Stimulated activated CD4-positive, alpha-beta T cell treated with anti-CD3 and anti-CD28 coated beads, TNF-alpha, amount 100 ng/mL, for 24 hours (primary cell): ENCODE results near the gene SELENOM.
"Not testable (repeated sequence)": the region's sequence is repeated elsewhere in the genome, so short reads cannot be mapped to it uniquely, and the experiment has no call there.

Experiments
- DNase-seq, 3 experiments: peaks; one replicate each; pipeline ENCODE4 v3.0.0-alpha.2; 2020; ENCODE audit warnings: low read depth in 3 of 3

SELENOM gene

DNA sequence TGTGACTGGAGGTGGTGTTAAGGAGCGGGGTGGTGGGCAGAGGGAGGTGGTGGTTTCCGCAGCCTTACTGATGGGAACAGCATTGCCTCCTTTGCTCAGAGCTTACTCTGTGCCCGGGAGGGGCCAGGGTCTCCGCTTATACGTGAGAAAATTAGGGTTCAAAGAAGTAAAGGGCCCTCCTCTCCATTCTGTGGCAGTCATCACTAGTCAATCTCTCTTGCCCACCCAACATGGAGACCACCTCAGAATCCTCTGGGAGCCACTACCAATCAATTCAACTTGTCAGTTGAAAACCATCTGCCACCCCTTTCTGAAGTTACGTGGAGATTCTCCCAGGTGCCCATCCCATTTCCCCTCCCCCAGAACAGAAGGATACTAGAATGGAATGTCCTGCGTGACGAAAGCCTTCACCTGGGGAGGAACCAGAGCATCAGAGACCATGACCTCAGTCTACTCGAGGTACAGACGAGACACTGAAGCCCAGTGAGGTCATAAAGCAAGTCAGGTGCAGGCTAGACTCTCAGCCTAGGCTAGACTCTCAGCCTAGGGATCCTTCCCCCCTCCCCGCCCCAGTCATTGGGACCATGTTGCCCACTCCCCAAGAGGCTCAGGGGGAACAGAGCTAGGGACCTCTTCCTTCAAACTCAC is 2.0 kb downstream of the SELENOM start:
- DNase-seq = no peak

GRCh38 chr22:31104869-31105268 is 2.5 kb downstream of the SELENOM start:
- DNase-seq = no peak

DNA sequence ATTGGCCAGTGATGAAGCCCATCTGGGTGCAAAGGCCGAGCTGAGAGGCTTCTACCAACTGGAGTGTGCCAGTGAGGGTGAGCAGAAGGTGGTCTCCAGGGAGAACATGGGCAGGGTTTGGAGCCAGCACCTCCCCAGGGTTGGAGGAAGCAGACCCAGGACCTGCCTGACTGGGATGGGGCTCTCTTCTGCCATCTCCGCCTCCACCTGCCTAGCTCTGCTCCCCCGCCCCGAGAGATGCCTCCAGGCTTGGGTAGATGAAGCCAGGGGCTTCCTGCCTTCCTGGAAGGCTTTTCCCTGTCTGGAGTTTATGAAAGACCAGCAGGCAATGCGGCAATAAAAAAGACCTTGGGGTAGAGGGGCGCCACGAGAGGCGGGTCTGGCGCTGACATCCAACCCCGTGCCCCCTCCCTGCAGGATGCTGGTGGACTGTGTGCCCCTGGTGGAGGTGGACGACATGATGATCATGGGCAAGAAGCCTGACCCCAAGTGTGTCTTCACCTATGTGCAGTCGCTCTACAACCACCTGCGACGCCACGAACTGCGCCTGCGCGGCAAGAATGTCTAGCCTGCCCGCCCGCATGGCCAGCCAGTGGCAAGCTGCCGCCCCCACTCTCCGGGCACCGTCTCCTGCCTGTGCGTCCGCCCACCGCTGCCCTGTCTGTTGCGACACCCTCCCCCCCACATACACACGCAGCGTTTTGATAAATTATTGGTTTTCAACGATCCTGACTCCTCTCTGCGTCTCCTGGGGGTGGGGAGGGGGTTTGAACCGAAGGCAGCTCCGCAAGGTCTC is 3.3 kb downstream of the SELENOM start:
- no peak for DNase-seq

DNA sequence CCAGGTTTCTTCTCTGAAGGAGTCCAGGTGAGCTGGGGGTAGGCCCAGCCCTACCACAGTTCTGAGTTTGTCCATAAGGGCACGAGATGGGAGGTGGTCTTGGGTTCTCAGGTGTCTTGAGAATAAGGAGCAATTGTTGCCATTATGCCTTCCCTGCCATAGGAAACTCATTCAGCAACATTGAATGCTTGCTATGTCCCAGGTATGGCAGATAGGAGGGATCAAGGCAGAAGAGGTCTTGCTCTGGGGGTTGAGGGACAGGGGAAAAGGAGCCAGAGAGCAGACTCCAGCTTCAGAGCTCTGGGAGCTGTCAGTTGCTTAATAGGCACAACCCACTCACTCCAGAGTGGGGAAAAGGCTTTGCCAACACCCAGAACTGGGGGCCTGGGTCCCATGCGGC is 4.3 kb downstream of the SELENOM start:
- DNase-seq = no peak

GRCh38 chr22:31102441-31103081 is 4.8 kb downstream of the SELENOM start:
- DNase-seq = no peak

- DNase-seq = no peak
Observed at GRCh38 chr22:31100762-31101525, 6.4 kb downstream of the SELENOM start.

DNA sequence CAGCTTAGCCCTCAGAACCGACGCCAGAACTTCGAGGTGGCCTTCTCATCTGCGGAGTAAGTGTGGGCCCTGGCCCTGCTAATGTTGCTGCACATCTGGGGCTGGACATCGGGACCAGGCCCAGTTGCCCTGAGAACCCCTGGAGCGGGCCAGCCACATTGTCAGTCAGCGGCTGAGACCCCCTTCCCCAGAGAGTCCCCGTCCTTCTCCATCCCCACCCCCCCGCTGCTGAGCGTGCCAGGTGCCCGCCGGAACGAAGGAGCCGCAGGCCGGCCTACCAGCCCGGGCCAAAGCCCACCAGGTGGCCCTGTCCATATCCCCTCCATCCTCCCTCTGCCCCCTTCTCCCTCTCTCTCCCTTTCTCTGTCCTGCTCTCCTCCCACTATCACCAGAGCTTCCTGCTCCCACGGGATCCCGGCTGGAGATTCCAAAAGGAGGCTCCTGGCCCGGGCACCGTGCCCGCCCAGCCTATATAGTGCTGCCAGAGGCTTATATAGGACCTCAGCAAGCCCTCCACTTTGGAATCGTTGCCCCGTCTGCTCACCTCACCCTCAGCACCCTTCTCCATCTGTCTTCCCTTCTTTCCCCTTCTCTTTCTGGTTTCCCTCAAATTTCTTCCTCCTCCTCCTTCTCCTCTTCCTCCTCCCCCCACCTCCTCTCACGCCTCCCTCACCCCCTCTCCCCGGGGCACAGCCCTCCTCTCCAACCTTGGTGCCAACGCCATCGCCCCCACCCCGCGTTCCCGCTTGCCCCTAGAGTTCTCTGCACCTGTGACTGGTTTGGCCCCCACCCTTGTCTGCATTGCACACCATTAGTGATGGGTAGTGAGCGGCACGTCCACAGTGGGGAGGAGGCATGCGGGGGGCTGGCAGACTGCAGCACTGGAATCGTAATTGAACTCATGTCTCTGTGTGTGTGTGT is 7.3 kb downstream of the SELENOM start:
- no peak for DNase-seq

- DNase-seq = no peak
Observed at GRCh38 chr22:31099386-31099785, 8.0 kb downstream of the SELENOM start.

GRCh38 chr22:31098632-31099110 is 8.7 kb downstream of the SELENOM start:
- DNase-seq = no peak

- DNase-seq = no peak
Observed at GRCh38 chr22:31097941-31098631, 9.3 kb downstream of the SELENOM start.

- DNase-seq = not testable (repeated sequence)
Observed at GRCh38 chr22:31097539-31097938, 9.8 kb downstream of the SELENOM start.

DNA sequence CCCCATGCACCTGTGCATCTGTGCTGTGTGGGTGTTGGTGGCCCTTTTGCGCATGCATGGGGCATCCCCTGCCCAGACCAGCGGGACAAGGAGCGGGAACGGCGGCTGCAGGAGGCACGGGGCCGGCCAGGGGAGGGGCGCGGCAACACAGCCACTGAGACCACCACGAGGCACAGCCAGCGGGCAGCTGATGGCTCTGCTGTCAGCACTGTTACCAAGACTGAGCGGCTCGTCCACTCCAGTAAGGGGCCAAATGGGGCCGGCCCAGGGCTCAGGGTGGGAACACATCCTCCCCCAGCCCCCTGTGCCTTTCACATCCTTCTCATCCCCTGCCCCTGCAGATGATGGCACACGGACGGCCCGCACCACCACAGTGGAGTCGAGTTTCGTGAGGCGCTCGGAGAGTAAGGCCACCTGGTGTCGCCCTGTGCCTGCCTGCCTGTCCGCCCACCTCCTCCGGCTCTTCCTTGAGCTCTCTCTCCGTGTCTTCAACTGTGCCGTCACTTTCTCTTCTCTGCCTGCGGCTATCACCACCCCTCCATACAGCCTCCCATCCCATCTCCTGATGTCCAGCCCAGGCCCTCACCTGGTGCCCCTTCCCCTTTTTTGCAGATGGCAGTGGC is 10.6 kb downstream of the SELENOM start:
- no peak for DNase-seq

DNA sequence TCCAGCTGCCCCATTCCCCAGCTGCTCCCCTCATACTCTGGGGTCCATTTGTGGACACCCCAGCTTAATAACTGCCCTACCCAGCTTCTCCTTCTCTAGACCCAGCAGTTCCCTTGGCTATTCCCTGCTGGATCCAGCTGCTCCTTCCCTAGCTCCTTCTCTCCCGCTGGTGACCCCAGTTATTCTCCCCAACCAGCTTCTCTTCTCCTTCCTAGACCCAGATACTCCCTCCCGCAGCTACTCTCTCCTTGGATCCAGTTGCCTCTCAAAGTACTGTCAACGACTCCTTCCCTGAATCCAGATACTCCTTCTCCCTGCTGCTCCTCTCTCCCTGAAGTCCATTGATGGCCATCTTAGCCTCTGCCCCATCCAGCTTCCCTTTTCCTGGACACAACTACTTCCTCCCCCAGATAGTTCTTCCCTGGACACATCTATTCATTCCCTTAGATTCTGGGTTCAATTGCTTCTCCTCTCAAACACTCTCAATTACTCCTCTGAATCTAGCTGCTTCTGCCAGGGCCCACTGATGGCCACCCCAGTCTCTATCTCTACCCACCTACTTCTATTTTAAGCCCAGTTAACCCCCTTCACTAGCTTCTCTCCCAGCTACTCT is 11.6 kb downstream of the SELENOM start:
- no peak for DNase-seq

DNA sequence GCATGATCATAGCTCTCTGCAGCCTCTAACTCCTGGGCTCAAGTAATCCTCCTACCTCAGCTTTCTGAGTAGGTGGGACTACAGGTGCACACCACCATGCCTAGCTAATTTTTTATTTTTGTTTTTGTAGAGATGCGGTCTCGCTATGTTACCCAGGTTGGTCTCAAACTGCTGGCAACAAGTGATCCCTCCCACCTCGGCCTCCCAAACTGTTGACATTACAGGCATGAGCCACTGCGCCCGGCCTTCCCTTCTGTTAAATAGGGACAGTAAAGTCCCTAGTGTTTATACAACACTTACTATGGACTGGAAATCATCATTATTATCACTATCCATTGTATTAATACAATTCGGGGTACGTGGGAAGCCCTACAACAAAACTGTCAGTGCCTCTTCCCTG is 12.6 kb downstream of the SELENOM start:
- DNase-seq = no peak

GRCh38 chr22:31094021-31094551 is 13.3 kb downstream of the SELENOM start:
- DNase-seq = no peak

GRCh38 chr22:31093086-31093850 is 14.1 kb downstream of the SELENOM start:
- DNase-seq = no peak

DNA sequence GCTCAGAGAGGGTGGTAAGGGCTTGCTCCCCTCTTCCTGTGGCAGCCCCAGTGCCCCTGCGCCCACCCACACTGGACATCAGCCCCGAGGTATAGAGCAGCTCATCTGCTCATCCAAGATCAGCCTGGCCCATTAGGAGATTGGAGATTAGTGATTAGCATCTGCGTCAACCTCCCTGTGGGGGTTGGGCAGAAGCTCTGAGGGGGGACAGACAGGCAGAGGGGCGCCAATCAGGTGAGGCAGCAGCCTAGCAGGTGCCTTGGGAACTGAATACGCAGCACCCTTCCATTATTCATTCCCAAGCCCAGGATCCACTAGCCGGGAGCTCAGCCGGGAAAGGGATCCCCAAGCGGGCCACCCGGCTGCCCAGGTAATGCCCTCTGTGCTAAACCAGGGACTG is 15.2 kb downstream of the SELENOM start:
- DNase-seq = no peak
